Stomach (tissue), 9 donors: ENCODE measurements around the gene MICAL2. TPM values are rescaled to one million over a fixed set of nuclear protein-coding genes. Genes with fewer than 3 reads are reported as not detected.

Source experiments
- DNase-seq, 2 donors: peaks; one replicate each; pipeline versions ENCODE4 v3.0.0 to v3.0.0-alpha.2; 2013 to 2019
- H3K27ac ChIP-seq, 5 donors: fragments of 200-600 bp in 4 of 5; sonication (generic) in 4 of 5; one replicate each; pipeline ENCODE4 v1.5.1; 2013 to 2019; ENCODE audit warnings: mild to moderate bottlenecking in 1 of 5, moderate library complexity in 1 of 5
- H3K27me3 ChIP-seq, 3 donors: fragments of 200-600 bp; sonication (generic); one replicate each; pipeline ENCODE4 v1.5.1; 2017 to 2019; ENCODE audit warnings: mixed run types in 1 of 3
- H3K36me3 ChIP-seq, 4 donors: fragments of 200-600 bp; sonication (generic); 1 replicate in 3 of 4; 2 replicates in 1 of 4; pipeline ENCODE4 v1.5.1; 2016 to 2019
- H3K4me1 ChIP-seq, 4 donors: fragments of 200-600 bp; sonication (generic); one replicate each; pipeline ENCODE4 v1.5.1; 2016 to 2019
- H3K4me3 ChIP-seq, 4 donors: fragments of 200-600 bp; sonication (generic) in 3 of 4; one replicate each; pipeline ENCODE4 v1.5.1; 2016 to 2019; ENCODE audit warnings: mild to moderate bottlenecking in 1 of 4
- H3K9me3 ChIP-seq, 4 donors: fragments of 200-600 bp; sonication (generic); one replicate each; pipeline ENCODE4 v1.5.1; 2016 to 2019
- EP300 ChIP-seq: sonication (generic); formaldehyde crosslinking; IDR thresholded peaks from one replicate; pipeline ENCODE4 v1.6.1; 2017; ENCODE audit warnings: antibody characterized with exemption
- POLR2A ChIP-seq, 4 donors: fragments of 450-650 bp; IDR thresholded peaks; one replicate each; pipeline ENCODE4 v1.6.1; 2016; ENCODE audit warnings: antibody characterized with exemption in 4 of 4, control low read depth in 2 of 4, mild to moderate bottlenecking in 1 of 4, moderate library complexity in 1 of 4
- POLR2AphosphoS5 ChIP-seq, 3 donors: sonication (generic); formaldehyde crosslinking; IDR thresholded peaks; one replicate each; pipeline ENCODE4 v1.6.1; 2016; ENCODE audit warnings: antibody characterized with exemption in 3 of 3
- WGBS, 5 donors: extraction: QIAGEN DNeasy Blood & Tissue Kit in 3 of 5; methylation state at CpG; one replicate each; pipeline versions ENCODE4 v1.1.5 to v1.1.7; 2013 to 2018; 5-methylcytosine and 5-hydroxymethylcytosine counted together
- intact Hi-C: fragments of 100-400 bp; cut with DNase I; formaldehyde crosslinking; loops from one replicate; pipeline ENCODE4 v1.15.1; 2023; ENCODE audit warnings: low total_unique reads
- polyA plus RNA-seq, 3 donors: library from polyadenylated mRNA; stranded (reverse); fragments of 200-250 nt; gene quantifications; one replicate each; pipeline ENCODE4 v1.2.3, GENCODE V29; 2013
- total RNA-seq, 5 donors: library from RNA; depleted of rRNA; stranded (reverse); fragments of >200 nt; gene quantifications; one replicate each; pipeline versions ENCODE4 v1.1.0 to v1.2.3, GENCODE V29; 2014 to 2016
- TF ChIP-seq, protein P1 (sequence below), 7 experiments: fragments of 450-650 bp in 4 of 7; fragments of 200-600 bp in 3 of 7; sonication (generic) in 3 of 7; IDR thresholded peaks; one replicate each; pipeline ENCODE4 v1.5.1; 2016 to 2019; ENCODE audit warnings: antibody characterized with exemption in 7 of 7, control low read depth in 2 of 7, mild to moderate bottlenecking in 1 of 7
- donor health status: healthy with polysubstance abuse.
- donor health status: Bipolar disorder and iron deficiency.
- donor health status: healthy.

MICAL2 gene
- total and polyA plus RNA-seq, 8 donors, result 11.2 to 165 (median 83.3) TPM

DNA sequence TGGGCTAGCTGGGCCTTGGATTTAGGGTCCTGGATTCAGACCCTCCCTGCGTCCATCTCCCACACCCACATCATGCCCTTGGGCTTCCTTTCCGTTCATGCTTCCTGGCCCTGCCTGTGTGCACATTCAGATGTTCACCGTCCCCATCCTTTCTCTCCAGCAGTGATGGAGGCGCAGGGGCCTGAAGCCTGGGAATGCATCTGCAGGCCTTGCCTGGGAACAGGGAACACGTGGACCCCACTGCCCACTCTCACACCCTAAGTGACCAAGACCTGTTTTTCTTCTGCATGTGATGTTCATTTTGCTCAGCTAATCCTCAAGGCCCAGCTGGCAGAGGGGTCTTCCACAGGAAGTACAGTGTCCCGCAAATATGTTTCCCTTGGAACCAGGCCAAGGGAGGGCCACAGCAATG lies 175.4 kb downstream of the MICAL2 start:
- no peaks in the 10 kb centered on the region for H3K27me3 ChIP-seq
- no peaks in the 10 kb centered on the region for H3K36me3 ChIP-seq
- intact Hi-C loops, result no loop called here
- H3K9me3 ChIP-seq, result no peaks in the 10 kb centered on the region
- peak in 1 of 2 donors; percentile 20 for DNase-seq
- WGBS, 5 donors, result 68 to 79% (median 76%) methylated on average over 6 of the region's 6 CpGs
- TF ChIP-seq POLR2A (IDR thresholded peaks at IDR 0.05), result no peak
- TF ChIP-seq POLR2AphosphoS5 (IDR thresholded peaks at IDR 0.05), result no peak
- TF ChIP-seq, protein P1, sequence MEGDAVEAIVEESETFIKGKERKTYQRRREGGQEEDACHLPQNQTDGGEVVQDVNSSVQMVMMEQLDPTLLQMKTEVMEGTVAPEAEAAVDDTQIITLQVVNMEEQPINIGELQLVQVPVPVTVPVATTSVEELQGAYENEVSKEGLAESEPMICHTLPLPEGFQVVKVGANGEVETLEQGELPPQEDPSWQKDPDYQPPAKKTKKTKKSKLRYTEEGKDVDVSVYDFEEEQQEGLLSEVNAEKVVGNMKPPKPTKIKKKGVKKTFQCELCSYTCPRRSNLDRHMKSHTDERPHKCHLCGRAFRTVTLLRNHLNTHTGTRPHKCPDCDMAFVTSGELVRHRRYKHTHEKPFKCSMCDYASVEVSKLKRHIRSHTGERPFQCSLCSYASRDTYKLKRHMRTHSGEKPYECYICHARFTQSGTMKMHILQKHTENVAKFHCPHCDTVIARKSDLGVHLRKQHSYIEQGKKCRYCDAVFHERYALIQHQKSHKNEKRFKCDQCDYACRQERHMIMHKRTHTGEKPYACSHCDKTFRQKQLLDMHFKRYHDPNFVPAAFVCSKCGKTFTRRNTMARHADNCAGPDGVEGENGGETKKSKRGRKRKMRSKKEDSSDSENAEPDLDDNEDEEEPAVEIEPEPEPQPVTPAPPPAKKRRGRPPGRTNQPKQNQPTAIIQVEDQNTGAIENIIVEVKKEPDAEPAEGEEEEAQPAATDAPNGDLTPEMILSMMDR (IDR thresholded peaks at IDR 0.05), result no peak
- TF ChIP-seq EP300, result no peak
- H3K4me1 ChIP-seq, result peaks cover 18 to 57% (median 35%) of the 10 kb centered on the region in 4 donors
- no peak overlapping the region for H3K4me3 ChIP-seq
- H3K27ac ChIP-seq, result peak overlapping the region in 4 of 5 donors; percentile 38 to 87 (median 78)

DNA sequence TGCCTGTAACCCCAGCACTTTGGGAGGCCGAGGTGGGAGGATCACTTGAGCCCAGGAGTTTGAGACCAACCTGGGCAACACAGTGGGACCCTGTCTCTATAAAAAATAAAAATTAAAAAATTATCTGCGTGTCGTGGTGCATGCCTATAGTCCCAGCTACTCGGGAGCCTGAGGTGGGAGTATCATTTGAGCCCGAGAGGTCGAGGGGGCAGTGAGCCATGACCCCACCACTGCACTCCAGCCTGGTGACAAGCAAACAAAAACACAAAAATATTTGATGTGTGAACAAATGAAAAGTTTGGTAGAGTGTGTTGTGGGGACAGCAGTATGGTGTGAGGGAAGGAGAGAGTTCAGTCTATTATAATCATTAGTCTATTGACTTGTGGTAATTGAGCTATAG lies 176.2 kb downstream of the MICAL2 start:
- Histone ChIP-seq H3K27me3 (no peaks in the 10 kb centered on the region), H3K4me3 (no peak overlapping the region), H3K4me1 (peaks cover 16 to 50% (median 29%) of the 10 kb centered on the region in 4 donors), H3K9me3 (no peaks in the 10 kb centered on the region), H3K27ac (peak overlapping the region in 4 of 5 donors; percentile 76 to 87 (median 82)), H3K36me3 (no peaks in the 10 kb centered on the region)
- 81 to 93% (median 91%) methylated on average over 6 of the region's 6 CpGs for WGBS, 5 donors
- DNase-seq, result peak in 1 of 2 donors; percentile 14
- intact Hi-C loops, result no loop called here
- TF ChIP-seq POLR2A (IDR thresholded peaks at IDR 0.05) (no peak), POLR2AphosphoS5 (IDR thresholded peaks at IDR 0.05) (no peak), EP300 (no peak)
- TF ChIP-seq, protein P1 (IDR thresholded peaks at IDR 0.05), result no peak

DNA sequence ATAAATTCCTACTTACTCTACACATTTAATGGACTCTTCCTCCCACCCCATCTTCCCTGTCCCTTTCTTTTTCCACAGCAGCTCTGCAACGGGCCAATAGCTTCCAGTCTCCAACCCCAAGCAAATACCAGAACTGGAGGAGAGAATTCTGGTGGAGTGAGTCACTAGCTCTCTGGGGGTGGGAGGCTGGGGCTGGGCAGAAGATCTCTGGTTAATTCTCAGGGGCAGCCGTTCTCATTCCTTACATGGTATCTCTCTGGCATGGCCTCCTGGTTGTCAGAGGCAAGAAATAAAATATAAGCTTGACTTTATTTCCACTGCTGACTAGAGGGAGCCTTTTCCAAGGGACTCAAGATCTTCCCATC lies 176.6 kb downstream of the MICAL2 start:
- peak; percentile 24 to 72 for DNase-seq
- WGBS, 5 donors, result 6 to 34% (median 13%) methylated on average over 2 of the region's 2 CpGs
- TF ChIP-seq EP300 (no peak), POLR2A (IDR thresholded peaks at IDR 0.05) (no peak), POLR2AphosphoS5 (IDR thresholded peaks at IDR 0.05) (peak in 1 of 3 donors; percentile 19)
- peak overlapping the region in 4 of 5 donors; percentile 76 to 87 (median 82) for H3K27ac ChIP-seq
- H3K4me1 ChIP-seq, result peaks cover 16 to 47% (median 27%) of the 10 kb centered on the region in 4 donors
- H3K27me3 ChIP-seq, result no peaks in the 10 kb centered on the region
- intact Hi-C loops, result no loop called here
- no peaks in the 10 kb centered on the region for H3K9me3 ChIP-seq
- no peak overlapping the region for H3K4me3 ChIP-seq
- no peaks in the 10 kb centered on the region for H3K36me3 ChIP-seq

DNA sequence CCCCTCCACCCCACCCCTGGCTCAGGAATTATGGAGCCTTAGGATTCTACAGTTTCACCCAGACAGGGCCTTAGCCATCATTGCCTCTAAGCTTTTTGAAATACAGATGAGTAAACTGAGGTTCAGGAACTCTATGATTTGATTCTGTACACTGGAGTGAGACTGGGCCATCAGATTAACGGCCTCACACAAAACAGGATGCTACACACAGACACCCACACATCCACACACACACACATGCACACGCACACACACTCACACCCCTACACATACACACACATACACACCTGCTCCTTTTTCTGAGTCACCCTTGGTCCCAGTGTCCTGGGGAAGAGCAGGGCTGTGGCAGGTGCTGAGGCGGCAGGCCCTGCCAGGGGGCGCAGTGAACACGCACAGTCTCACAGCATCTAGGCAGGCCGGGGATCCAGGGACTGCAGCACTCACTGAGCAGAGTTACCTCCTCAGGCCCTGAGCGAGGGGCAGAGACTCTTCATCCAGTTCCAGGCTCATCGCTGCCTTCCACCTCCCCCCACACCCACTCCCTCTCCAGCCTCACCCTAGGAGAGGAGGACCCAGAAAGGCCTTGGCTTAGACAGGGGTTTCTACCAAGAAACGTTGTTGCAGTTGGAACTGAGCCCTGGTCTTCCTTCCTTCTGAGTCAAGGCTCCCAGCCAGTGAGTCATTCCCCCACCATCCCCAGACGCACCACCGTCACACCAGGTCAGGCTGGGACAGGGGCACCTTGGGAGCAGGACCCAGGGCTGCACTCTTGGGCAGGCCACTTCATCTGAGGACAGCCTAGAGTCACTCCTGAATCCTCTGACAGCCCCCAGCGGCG lies 177.2 kb downstream of the MICAL2 start:
- Histone ChIP-seq H3K9me3 (no peaks in the 10 kb centered on the region), H3K27me3 (no peaks in the 10 kb centered on the region), H3K27ac (peak overlapping the region; percentile 28 to 87 (median 81)), H3K4me1 (peaks cover 16 to 46% (median 26%) of the 10 kb centered on the region in 4 donors), H3K4me3 (no peak overlapping the region), H3K36me3 (no peaks in the 10 kb centered on the region)
- TF ChIP-seq, protein P1 (IDR thresholded peaks at IDR 0.05), result peak in 1 of 7 experiments; percentile 9
- TF ChIP-seq EP300 (no peak), POLR2AphosphoS5 (IDR thresholded peaks at IDR 0.05) (peak in 1 of 3 donors; percentile 52)
- peak; percentile 26 to 80 for DNase-seq
- intact Hi-C loops, result no loop called here
- WGBS, 5 donors, result 65 to 79% (median 71%) methylated on average over 11 to 13 of the region's 13 CpGs
